Hepatocyte (in vitro differentiated cells): Measurements from ENCODE around the gene CACHD1.

Experiments
- EZH2 ChIP-seq: fragments of 200-600 bp; sonication (generic); IDR thresholded peaks from 2 replicates; pipeline ENCODE4 v1.6.1; 2016; ENCODE audit warnings: antibody characterized with exemption, mild to moderate bottlenecking, borderline replicate concordance
- TF ChIP-seq, protein P1 (sequence below): fragments of 200-600 bp; sonication (generic); IDR thresholded peaks from 2 replicates; pipeline ENCODE4 v1.5.1; 2016; ENCODE audit warnings: antibody characterized with exemption, mild to moderate bottlenecking; ENCODE audit not compliant: poor library complexity

DNA sequence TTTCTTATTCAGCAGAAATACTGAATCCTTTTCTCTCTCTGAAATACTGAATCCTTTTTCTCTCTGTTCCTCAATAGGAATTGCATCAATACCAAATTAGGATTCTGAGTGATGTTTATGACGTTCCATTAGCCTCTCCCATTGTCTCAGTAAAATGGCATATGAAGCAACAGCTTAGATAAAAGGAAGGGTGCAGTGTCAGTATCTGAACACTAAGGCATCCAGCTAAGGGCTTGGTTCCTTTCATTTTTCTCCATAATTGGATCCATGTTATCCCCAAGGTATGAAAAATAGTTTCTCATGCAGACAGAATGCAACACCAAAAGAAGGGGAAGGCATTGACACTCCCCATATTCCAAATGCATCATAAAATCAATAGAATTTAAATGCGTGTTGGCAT is 213.5 kb downstream of the CACHD1 start:
- TF ChIP-seq EZH2, result no peak
- TF ChIP-seq, protein P1, sequence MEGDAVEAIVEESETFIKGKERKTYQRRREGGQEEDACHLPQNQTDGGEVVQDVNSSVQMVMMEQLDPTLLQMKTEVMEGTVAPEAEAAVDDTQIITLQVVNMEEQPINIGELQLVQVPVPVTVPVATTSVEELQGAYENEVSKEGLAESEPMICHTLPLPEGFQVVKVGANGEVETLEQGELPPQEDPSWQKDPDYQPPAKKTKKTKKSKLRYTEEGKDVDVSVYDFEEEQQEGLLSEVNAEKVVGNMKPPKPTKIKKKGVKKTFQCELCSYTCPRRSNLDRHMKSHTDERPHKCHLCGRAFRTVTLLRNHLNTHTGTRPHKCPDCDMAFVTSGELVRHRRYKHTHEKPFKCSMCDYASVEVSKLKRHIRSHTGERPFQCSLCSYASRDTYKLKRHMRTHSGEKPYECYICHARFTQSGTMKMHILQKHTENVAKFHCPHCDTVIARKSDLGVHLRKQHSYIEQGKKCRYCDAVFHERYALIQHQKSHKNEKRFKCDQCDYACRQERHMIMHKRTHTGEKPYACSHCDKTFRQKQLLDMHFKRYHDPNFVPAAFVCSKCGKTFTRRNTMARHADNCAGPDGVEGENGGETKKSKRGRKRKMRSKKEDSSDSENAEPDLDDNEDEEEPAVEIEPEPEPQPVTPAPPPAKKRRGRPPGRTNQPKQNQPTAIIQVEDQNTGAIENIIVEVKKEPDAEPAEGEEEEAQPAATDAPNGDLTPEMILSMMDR, result no peak
